Brain pericyte (primary cell): ENCODE measurements around the gene CLDN9.
"Not testable (repeated sequence)": the region's sequence is repeated elsewhere in the genome, so short reads cannot be mapped to it uniquely, and the experiment has no call there.

Experiments used
- DNase-seq: peaks from one replicate; pipeline ENCODE4 v3.0.0-alpha.2; 2012; ENCODE audit warnings: low read depth, low spot score

CLDN9 gene

DNA sequence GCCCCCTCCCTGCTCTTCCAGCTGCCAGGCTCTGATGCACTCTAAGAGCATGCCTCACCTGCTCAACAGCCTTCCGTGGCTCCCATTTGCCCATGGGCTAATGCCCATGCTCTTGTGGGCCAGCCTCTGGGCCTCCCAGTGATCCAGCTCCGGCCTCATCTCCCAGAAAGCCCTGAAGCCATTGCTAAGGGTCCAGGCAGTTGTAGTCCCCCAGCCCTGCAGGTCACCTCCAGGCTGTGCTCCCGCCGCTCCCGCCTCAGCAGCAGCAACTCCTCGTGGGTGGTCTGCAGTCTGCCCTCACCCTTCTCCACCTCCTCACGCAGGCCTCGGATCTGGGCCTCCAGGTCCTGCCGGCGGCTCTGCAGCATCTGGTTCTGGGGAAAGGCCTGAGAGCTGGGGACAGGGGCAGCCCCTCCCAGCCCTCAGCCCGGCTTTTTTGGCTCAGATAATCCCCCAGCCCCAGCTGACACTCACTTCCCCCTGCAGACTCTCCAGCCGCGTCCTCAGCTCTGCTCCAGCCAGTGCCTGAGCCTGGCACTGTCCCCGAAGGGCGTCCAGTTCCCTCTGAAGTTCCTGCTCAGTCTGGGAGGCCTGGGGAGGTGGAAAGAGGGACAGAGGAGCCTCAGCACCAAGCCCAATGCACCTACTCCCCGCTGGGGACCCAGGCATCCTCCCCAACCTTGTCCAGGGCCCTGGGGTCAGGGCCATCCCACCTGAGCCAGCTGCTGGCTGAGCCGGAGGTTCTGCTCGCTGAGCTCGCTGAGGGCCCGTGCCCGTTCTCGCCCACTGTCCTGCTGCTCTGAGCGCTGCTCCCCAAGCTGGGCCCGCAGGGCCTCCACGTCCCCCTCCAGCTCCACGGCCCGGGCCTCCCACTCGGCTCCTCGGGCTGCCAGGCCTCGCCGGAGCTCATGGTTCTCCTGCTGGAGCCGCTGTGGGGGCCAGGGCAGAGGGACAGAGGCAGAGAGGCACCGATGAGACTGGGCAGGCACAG lies 17.8 kb downstream of the CLDN9 start:
- no peak for DNase-seq

DNA sequence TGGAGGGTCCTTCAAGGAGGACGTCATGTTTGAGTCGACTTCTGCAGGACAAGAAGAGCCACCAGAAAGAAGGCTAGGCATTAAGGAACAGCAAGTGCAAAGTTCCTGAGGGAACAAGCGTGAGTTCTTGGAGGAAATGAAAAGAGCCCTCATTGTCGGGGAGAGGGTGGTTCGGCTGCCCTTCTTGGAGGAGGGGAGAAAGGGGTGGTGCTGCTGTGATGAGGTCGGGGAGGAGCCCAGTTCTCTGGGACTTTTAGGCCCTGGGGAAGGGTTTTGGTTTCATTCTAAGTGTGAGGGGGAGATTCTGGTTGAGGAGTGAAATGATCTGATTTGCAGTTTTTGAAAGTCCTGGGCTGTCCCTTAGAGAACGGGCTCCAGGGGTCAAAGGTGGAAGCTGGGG lies 19.9 kb downstream of the CLDN9 start:
- no peak for DNase-seq

DNA sequence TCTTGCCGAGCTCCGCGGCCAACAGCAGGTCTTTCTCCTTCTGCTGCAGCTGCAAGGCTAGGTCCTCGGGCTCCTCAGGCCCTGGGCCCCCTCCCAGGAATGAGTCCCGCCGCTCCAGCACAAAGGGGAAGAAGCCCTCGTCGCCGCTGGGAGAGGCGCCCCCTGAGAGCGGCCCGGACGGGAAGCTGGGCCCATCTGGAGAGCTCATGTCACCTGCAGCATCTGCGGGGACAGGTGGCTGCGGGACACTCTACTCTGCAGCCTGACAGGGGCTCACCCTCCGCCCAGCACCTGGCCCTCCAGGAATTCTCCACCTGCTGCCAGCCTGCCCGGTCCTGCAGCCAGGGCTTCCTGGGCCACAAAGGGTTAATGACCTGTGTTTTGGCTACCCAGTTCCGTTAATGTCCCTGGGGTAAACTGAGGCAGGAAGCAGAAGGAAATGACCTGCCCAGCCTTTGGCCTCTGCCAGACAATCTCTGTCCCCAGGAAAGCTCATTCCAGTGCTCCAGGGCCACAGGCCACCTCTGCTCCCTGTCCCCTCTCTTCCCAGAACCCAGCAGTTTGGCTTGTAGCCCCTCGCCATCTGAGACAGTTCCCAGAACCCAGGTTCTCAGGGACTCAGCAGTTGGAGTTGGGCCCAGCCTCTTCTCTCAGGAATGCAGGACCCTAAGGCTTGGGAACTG lies 22.7 kb downstream of the CLDN9 start:
- DNase-seq, result no peak

DNA sequence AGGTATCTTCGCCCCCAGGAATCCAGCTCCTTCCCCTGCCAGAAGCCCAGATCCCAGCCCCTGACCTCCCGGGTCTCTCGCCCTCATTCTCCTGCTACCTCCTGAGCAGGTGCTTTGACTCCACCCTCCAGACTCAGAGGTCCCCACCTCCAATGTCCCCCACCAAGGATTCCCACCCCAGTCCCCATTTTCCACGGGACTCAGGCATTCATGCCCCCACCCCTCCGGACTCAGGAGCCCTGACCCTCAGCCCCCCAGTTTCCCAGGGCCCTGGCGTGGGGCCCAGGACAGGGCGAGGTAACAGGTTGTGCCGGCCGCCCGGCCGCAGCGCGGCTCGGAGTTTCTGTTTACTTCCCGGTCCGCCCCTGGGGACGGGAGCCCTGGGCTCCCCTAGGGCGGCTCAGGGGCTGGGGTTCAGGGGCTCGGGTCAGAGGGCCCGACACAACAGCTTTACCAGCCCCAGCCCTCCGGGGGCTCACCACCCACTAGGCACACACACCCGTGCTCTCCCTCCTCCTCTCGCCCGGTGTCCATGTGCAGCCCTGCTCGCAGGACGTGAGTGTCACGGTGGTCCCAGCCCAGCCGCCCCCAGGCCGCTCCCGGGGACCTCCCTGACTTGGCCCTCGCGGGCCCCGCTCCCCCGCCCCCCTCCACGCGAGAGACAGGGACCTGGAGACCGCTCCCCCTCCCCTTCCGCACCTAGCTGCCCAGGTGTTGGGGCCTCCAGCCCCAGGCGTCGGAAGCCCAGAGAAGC lies 23.4 kb downstream of the CLDN9 start:
- no peak for DNase-seq

DNA sequence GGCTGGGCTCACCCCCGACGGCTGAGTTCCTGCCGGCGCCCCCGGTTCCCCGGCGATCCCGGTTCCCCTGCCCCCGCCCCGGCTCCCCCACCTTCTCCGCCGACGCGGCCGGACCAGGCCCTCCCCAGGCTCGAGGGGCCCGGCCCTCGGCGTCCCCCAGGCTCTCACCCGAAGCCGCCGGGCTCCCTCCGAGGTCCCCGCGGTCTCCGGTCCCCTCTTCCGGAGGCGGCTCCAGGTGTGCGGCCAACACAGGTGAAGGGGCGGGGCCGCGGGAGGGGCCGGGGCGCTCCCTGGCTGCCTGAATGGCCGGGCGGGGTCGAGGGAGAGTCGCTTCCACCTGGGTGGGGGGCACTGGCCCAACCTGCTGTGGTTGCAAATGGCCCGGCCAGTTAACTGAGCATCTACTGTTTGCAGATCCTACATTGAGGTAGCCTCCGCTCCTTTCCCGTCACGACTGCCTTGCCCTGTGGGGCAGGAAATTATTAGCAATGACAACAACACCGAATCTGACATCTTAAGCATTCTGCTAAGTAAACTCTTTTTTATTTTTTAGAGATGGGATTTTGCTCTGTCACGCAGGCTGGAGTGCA lies 24.1 kb downstream of the CLDN9 start, which contains the start of gene BICDL2:
TSS of gene BICDL2 (minus strand) at position 219 of the 590 bp plus-strand sequence. CDS start 1,448 bp downstream, outside the sequence.
- no peak for DNase-seq

DNA sequence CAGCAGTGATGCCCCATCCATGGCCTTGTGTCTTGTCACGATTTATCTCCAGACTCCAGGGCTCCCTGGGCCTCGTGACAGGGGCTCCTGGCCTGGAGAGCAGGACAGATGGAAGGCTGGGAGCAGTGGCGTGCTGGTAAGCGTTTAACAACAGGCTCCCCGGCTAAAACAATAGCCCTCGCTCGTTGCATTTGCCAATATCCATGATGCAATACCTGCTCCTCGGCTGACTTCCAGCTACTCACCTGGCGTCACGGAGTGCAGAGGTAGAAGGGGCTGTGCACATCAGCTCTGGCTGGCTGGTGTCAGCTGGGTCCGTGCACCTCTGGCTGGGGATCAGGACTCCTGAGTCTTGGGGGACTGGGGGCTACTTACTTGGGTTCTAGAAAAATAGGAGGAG lies 25.5 kb downstream of the CLDN9 start:
- DNase-seq, result no peak

DNA sequence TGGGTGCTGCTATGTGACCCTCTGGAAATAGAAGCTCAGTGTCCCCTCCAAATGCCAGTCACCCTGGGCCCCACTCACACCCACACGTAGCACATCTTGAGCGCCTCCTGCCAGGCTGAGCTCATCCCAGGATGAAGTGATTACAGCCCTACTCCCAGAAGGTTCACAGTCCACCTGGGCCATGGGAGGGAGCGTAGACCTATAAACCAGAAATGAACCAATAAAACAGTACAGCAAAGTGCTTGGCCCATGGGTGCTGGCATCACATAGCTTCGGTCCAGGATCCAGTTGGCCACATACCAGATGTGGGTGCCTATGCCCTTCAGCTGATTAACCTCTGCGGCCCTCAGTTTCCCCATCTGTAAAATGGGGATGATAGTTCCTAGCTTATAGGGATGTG lies 26.2 kb downstream of the CLDN9 start:
- DNase-seq, result no peak

DNA sequence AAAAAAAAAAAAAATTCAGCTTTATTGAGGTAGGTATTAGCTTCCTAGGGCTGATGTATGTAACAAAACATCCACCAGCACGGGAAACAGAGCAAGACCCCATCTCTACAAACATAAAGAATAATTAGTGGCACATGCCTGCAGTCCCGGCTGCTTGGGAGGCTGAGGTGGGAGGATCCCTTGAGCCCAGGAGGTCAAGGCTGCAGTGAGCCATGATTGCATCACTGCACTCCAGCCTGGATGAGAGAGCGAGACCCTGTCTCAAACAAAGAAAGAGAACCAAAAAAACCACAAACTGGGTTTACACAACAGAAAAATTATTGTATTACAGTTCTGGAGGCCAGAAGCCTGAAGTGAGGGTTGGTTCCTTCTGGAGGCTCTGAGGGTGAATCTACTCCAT lies 29.7 kb downstream of the CLDN9 start:
- DNase-seq, result no peak

DNA sequence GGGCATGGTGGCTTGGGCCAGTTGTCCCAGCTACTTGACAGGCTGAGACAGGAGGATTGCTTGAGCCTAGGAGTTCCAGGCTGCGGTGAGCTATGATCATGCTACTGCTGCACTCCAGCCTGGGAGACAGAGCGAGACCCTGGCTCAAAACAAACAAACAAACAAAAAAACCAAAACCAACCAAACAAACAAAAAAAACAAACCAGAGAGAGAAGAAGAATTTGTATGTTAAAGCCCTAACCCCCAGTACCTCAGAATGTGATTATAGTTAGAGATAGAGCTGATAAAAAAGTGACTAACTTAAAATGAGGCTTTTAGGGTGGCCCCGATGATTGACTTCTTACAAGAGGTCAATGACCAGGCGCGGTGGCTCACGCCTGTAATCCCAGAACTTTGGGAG lies 32.0 kb downstream of the CLDN9 start:
- no peak for DNase-seq

DNA sequence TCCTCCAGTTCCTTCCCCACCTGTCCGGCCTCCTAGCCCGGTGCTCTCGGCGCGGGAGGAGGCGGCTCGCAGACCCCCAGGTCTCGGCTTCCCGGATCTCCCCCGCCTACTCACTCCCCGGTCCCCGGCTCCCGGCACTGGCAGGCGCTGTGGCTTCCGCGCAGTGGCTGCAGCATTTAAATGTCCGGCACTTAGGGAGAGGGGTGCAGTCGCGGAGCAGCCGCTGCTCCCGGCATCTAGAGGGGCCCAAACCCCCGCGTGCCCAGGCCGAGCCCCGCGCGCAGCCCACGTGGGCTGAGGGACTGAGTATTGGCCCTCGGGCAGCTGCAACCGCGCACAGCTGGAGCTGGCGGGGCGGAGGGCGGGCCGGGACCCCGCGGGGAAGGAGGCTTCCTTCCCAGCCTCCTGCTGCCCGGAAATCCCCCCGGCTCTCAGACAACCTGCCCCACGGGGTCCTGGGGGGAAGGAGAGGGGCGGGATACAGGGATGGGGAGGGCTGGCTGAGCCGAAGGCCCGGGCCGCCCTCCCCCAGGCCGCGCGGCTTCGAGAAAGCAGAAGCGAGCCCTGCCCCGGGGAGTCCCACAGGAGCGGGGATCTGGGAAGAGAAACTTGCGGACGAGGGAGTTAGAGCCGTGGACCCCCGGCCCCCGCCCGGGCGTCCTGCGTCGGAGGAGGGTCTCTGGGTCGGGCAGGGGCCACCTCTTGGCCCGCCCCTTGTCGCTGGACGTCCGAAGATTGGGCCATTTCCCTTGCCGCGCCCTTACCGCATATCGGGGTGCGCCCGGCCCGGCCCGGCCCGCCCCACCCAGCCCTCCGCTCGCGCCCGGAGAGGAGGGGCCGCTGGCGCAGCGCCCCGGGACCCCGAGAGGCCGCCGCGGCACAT lies 33.3 kb downstream of the CLDN9 start, which contains the start of gene MMP25:
TSS of gene MMP25 (plus strand) at position 804 of the 883 bp plus-strand sequence. CDS start 357 bp downstream, outside the sequence.
- DNase-seq, result no peak

DNA sequence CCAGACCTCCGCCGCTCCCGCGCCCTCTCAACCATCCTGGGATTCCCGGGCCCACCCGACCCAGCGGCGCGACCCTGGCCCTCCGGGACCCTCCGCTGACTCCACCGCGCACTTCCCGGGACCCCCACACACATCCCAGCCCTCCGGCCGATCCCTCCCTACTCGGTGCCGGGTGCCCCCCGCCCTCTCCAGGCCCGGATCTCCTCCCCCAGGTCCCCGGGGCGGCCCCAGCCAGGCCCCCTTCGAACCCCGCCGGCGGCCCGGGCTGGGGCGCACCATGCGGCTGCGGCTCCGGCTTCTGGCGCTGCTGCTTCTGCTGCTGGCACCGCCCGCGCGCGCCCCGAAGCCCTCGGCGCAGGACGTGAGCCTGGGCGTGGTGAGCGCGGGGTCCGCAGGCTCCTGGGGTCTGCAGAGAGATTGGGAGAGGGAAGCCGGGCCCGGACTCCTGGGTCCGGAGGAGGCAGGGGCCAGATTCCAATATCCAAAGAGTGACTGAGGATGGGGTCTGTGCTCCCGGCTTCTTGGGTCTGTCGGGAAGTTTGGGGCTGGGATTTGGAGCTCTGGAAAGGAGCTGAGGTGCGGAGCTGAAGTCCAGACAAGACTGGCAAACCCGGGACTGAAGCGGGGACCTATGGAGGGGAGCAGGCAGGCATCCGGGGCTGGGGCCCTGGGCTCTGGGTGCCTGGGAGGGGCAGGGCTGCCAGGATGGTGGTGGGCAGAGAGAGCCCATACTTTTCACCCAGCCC lies 34.1 kb downstream of the CLDN9 start:
- DNase-seq, result no peak

DNA sequence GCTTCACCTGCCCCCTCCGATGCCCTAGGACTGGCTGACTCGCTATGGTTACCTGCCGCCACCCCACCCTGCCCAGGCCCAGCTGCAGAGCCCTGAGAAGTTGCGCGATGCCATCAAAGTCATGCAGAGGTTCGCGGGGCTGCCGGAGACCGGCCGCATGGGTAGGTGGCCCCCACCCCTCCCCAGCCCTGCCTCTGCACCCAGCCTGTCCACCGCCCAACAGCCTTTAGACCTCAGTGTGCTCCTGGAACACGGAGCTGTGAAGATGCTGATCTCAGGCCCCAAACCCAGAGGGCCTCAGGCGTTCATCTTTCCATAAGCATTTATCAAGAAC lies 34.6 kb downstream of the CLDN9 start:
- DNase-seq, result no peak

DNA sequence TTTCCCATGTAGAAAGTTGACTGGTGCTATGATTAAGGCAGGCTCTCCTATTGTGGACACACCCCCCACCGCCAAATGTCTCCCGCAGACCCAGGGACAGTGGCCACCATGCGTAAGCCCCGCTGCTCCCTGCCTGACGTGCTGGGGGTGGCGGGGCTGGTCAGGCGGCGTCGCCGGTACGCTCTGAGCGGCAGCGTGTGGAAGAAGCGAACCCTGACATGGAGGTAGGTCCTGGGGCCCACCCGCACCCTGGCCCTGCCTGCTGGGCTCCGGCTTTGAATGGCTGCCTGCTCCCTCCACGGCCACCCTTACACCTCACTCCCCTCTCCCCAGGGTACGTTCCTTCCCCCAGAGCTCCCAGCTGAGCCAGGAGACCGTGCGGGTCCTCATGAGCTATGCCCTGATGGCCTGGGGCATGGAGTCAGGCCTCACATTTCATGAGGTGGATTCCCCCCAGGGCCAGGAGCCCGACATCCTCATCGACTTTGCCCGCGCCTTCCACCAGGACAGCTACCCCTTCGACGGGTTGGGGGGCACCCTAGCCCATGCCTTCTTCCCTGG lies 37.3 kb downstream of the CLDN9 start:
- DNase-seq, result no peak

DNA sequence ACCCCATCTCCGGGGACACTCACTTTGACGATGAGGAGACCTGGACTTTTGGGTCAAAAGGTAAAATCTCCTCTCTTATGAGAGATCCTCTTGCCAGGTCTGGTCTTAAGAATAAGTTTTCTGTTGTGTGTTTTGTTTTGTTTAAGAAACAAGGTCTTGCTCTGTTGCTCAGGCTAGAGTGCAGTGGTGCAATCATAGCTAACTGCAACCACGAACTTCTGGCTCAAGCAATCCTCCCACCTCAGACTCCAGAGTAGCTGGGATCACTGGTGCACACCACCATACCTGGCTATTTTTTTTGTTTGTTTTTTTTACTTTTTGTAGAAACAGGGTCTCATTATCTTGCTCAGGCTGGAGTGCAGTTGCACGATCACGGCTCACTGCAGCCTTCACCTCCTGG lies 37.8 kb downstream of the CLDN9 start:
- DNase-seq, result no peak

DNA sequence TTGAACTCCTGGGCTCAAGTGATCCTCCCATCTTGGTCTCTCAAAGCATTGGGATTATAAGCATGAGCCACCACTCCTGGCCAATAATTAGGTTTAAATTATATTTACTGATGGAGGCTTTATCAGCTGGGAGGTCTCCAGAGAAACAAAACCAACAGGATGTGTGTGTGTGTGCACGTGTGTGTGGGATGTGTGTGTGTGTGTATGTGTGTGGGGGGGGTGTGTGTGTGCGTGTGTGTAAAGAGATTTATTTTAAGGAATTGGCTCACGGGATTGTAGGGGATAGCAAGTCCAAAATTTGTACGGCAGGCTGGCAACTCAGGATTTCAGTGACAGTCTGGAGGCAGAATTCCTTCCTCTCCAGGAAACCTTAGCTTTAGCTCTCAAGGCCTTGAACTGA lies 38.3 kb downstream of the CLDN9 start:
- DNase-seq, result no peak

DNA sequence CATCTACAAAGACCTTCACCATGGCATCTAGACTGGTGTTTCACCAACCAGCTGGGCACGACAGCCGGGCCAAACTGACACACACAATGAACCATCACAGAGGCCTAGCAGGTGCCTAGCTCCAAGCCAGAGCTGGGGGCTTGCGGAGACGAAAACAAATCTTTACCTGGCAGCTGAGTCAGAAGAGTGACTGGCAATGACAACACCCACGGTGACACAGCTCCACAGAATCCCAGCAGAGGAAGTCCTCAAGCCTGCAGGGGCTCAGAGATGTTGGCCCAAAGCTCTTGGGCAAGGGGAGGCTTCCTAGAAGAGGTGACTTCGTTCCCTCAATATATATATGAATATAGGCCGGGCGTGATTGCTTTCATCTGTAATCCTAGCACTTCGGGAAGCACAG lies 38.8 kb downstream of the CLDN9 start:
- no peak for DNase-seq

DNA sequence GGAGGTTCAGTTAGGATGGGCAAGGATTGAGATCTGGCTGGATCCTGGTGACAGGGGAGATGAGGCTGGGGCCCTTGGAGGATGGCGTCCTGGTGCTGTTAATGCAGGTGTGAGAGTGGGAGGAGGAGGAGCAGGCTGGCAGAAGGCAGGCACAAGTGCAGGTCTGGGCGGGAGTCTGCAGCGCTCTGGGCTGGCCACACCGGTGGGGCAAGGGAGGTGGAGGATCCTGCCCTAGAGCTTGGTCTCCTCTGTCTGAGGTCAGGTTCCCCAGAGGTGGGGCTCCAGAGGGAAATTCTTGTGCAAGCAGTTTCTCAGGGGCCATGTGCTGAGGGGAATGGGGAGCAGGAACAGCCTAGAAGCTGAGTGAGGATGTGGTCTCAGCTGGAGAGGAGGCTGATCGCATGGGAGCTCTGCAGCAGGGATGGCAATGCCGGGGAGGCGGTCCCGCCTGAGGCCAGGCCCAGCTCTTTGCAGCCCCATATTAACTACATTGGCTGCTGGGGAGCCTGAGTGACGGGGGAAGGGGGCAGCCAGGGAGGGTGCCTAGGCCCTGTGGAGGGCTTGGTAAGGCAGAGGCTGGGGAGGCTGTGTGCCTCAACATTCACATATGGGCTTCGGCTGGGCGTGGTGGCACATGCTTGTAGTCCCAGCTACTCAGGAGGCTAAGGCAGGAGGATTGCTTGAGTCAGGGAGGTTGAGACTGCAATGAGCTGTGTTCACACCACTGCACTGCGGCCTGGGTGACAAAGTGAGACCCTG lies 40.0 kb downstream of the CLDN9 start:
- DNase-seq, result not testable (repeated sequence)

DNA sequence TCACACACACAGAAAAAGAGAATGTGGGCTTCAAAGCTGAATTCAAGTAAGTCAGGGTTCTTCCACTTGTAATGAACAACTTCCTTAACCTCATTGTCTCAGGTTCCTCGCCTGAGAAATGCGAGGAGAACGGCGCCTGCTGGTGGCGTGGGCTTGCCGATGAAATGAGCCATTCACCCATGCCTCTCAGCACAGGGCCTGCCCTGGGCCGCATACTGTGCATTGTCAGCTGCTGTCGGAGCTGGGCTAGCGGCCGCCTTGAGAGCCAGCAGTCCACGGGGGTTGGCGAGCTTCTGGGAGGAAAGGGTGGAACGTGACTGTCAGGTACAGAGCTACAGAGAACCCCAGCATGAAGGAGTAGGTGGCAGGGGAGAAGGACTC lies 40.6 kb downstream of the CLDN9 start:
- DNase-seq, result not testable (repeated sequence)
